PC-3 (cell line): ENCODE measurements around the gene CDK5.

Experiments used
- CTCF ChIP-seq: fragments of 300-600 bp; sonication (generic); conservative IDR thresholded peaks from 2 replicates; pipeline ENCODE4 v1.5.1; 2017; ENCODE audit warnings: antibody characterized with exemption, low read depth, mild to moderate bottlenecking, low read length
- EZH2 ChIP-seq: fragments of 300-600 bp; sonication (generic); IDR thresholded peaks from one replicate; pipeline ENCODE4 v1.6.1; 2017; ENCODE audit warnings: antibody characterized with exemption, mild to moderate bottlenecking, low read length; ENCODE audit not compliant: unreplicated experiment
- EZH2phosphoT487 ChIP-seq: fragments of 300-600 bp; sonication (generic); IDR thresholded peaks from 2 replicates; pipeline ENCODE4 v1.6.1; 2018; ENCODE audit warnings: mild to moderate bottlenecking, antibody characterized with exemption, low read length, borderline replicate concordance

DNA sequence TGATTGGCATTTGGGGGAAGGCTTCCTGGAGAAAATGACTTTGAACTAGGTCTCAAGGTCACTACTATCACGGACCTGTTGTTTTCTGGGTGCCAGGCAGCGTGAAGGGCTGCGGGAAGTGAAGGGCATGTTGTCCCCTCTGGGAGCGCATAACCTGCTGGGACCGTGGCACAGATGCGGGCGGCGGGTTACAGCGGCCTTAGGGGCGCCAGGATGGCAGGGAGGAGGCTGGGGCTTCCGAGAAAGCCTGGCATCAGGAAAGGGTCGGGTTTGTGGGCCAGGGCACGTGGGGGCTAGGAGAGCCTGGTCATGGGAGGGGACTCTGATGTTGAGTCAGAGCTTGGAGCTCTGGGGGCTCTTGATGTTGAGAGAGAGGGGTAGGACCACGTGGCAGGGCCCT lies 7.8 kb upstream of the CDK5 start:
- TF ChIP-seq CTCF, result no peak
- no peak for TF ChIP-seq EZH2
- no peak for TF ChIP-seq EZH2phosphoT487
